HG02884 (cell line): ENCODE data around the gene GCN1.

Source experiments
- ATAC-seq: cut with Tn5 transposase; IDR thresholded peaks from one replicate; pipeline ENCODE4 v1.9.1; 2021; ENCODE audit warnings: mild to moderate bottlenecking, moderate library complexity; ENCODE audit not compliant: unreplicated experiment

The GCN1 gene

DNA sequence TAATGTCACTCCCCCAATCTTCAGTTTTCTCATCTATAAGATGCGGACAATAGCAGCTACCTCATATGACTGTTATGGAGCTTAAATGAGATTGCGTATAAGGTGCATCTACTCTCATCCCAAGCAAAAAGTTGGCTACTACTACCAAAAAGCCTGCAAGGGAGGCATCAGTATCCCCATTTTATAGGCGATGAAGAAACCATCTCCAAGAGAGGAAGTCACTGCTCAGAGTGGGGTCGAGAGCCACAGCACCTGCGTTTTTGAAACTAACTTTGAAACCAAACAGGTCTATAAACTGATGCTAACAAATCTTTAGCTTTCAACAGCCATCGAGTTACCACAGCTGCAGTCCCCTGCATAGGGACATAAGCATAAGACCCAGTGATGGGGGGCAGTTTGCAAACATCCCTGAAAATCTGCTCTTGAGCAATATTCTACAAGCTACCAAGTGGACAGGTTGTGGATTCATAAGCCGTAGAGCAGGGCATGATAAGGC, 3.5 kb downstream of the GCN1 start:
- no peak for ATAC-seq

- no peak for ATAC-seq
Measured at GRCh38 chr12:120190386-120190785, 4.1 kb downstream of the GCN1 start.

DNA sequence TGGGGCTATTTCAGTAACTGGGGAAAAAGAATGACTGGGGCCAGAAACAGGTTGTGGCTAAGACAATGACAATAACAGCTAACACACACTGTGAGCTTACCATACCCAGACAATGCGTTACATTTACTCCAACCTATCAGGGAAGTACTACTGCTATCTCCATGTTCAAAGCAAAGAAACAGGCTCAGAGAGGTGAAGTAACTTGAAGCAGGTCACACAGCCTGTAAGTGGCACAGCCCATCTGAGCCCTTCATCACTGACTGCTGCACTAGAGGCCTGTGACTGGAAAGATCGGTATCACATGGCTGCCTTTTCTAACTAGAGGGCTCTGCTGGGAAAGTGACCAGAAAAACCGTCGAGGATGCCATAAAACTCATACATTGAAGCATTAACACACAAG, 7.9 kb downstream of the GCN1 start:
- no peak for ATAC-seq

- ATAC-seq = no peak
Measured at GRCh38 chr12:120183211-120183631, 11.3 kb downstream of the GCN1 start.

- no peak for ATAC-seq
Measured at GRCh38 chr12:120181991-120182631, 12.4 kb downstream of the GCN1 start.

- ATAC-seq = no peak
Measured at GRCh38 chr12:120180975-120181374, 13.5 kb downstream of the GCN1 start.

DNA sequence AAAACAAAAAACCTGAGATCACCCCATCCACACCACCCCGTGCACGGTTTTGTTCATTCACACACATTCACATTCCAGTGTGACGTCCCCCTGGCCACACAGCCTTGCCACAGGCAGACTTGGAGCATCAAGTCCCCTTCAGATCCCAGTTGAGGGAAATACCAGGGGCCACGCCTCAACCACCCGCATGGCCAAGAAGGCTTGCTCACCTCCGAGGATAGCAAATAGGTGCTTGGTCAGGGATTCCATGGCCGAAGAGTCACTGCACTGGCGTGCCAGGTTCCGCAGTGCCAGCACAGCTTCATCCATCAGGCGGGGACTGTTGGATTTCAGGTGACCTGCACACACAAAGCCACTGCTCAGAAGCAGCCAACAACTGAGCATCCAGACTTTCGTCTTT, 19.0 kb downstream of the GCN1 start:
- no peak for ATAC-seq

DNA sequence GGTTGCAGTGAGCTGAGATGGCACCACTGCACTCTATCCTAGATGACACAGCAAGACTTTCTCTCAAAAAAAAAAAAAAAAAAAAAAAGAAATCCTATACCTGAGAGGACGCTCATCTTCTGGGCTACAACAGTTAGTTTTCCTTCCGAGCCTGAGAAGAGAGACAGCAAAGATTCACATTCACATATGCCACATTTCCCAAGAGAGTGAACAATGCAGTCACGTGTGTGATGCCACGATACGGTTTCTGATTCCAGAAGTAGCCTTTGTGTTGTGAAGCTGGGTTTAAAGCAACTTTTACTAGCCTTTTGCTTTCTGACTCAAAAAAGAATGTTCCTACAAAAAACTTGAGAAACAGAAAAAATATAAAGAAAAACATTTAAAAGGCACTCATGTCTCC, 19.5 kb downstream of the GCN1 start:
- ATAC-seq = no peak

GRCh38 chr12:120172053-120172452, 22.5 kb downstream of the GCN1 start:
- ATAC-seq = no peak

- ATAC-seq = no peak
Measured at GRCh38 chr12:120170631-120171030, 23.9 kb downstream of the GCN1 start.

- no peak for ATAC-seq
Measured at GRCh38 chr12:120169946-120170345, 24.6 kb downstream of the GCN1 start.

- ATAC-seq = no peak
Measured at GRCh38 chr12:120168337-120168736, 26.2 kb downstream of the GCN1 start.

- no peak for ATAC-seq
Measured at GRCh38 chr12:120167529-120168095, 26.9 kb downstream of the GCN1 start.

GRCh38 chr12:120164293-120164692, 30.2 kb downstream of the GCN1 start:
- no peak for ATAC-seq

- no peak for ATAC-seq
Measured at GRCh38 chr12:120162763-120163162, 31.8 kb downstream of the GCN1 start.

DNA sequence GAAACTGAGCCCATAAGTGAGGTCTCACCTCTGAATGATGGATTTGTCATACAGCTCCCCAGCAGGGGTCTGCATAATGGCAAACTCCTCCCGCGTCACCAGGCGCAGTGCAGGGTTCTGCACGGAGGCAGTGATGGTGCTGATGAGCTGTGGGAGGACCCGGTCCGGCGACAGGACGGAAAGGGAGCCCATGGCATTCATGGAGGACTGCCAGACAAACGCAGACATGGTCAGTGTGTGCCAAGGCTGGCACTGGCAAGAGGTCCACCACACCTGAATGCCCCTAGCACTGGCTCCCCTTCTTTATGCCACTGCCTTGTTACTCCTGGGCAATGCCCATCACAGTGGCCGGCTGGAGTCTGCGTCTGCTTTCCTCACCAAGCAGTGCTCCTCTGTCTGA, 32.7 kb downstream of the GCN1 start:
- no peak for ATAC-seq

DNA sequence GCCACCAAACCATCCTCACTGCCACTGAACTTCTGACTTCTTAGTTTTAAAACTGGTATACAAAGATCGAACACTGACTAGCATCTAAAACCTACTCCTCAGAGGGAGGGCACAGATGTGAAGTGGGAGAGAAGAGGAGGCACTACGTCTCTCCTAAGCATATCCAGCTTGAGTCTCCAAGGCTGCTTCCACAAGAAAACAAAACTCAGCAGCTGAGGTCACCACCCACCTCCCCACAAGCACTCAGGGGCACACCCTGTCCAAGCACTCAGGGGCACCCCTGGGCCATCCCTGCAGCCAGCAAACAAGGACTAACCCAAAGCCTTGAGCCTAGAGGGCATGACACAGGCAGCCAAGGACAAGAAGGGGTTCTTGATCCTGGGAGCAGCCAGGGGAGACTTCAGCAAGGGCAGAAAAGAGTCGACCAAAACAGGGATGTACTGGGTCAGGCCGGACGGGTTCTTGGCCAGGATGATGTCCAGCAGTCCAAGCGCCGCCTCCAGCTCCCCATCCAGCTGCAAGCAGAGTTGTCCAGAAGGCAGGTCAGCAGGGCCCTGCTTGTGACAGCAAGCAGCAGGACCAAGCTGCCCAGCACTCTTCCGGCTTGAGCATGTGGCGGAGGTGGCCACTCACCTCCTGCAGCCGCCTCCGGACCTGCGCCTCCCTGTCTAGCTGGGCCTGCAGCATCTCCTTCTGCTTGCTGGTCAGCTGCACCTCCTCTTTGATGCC, 34.8 kb downstream of the GCN1 start:
- no peak for ATAC-seq

DNA sequence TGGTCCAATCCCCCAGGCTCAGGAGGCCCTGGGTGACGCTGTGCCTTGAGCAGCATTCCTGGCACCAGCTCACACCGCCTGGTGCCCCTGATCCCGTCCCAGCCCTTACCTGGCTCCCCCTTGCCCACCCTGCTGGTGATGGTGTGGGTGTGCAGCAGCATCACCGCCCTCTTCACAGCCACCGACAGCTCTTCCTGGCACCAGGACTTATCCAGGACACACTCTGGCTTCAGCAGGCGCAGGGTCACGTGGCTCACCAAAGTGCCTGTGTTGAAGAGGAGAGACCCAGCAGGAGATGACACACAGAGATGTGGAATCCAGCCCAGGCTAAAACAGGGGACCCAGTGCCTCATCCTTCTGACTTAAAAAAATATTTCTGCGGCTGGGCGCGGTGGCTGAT, 36.2 kb downstream of the GCN1 start:
- ATAC-seq = no peak

- no peak for ATAC-seq
Measured at GRCh38 chr12:120157678-120158077, 36.8 kb downstream of the GCN1 start.

GRCh38 chr12:120156315-120157259, 37.9 kb downstream of the GCN1 start:
- ATAC-seq = no peak

DNA sequence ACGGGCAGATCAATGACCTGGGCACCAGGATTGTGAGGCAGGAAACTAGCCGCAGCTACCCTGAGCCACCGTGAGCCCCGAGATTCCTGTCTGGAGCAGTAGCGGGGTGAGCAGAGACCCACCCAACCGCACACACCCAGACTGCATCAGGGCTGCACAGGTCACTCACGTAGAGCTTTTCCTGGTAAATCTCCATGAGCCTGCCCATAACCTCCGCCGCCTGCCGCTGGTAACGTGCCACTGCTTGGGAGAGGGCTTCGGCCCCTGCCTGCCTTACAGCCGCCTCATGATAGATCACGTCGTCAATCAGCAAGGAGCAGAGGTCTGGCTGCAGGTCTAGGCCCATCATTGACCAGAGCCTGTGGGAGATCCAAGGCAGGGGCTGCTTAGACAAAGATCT, 39.4 kb downstream of the GCN1 start:
- no peak for ATAC-seq
